GM23248 (cell line): ENCODE data around the gene POLR2I. TPM values are rescaled to one million over a fixed set of nuclear protein-coding genes. Genes with fewer than 3 reads are reported as not detected.

Source experiments
- DNase-seq: peaks from one replicate; pipeline ENCODE4 v3.0.0-alpha.2; 2015
- H2AFZ ChIP-seq: fragments of 200-600 bp; sonication (generic); 2 replicates; pipeline ENCODE4 v1.6.1; 2016; ENCODE audit warnings: antibody characterized with exemption
- H3F3A ChIP-seq: fragments of 200-600 bp; sonication (generic); 2 replicates; pipeline ENCODE4 v1.6.1; 2016; ENCODE audit warnings: mild to moderate bottlenecking, antibody characterized with exemption, mixed run types; ENCODE audit not compliant: insufficient read depth
- H3K27ac ChIP-seq: fragments of 200-600 bp; sonication (generic); 2 replicates; pipeline ENCODE4 v1.5.1; 2016; ENCODE audit warnings: mild to moderate bottlenecking
- H3K27me3 ChIP-seq: fragments of 200-600 bp; sonication (generic); replicated peaks from 2 replicates; pipeline ENCODE4 v1.6.1; 2016; ENCODE audit warnings: mild to moderate bottlenecking; ENCODE audit not compliant: insufficient read depth
- H3K36me3 ChIP-seq: fragments of 200-600 bp; sonication (generic); 2 replicates; pipeline ENCODE4 v1.6.1; 2016; ENCODE audit warnings: low read depth, mild to moderate bottlenecking
- H3K4me1 ChIP-seq: fragments of 200-600 bp; sonication (generic); 2 replicates; pipeline ENCODE4 v1.6.1; 2016; ENCODE audit warnings: mild to moderate bottlenecking; ENCODE audit not compliant: insufficient read depth
- H3K4me2 ChIP-seq: fragments of 200-600 bp; sonication (generic); one replicate; pipeline ENCODE4 v1.6.1; 2016; ENCODE audit warnings: mild to moderate bottlenecking; ENCODE audit not compliant: unreplicated experiment
- H3K4me3 ChIP-seq: fragments of 200-600 bp; sonication (generic); 2 replicates; pipeline ENCODE4 v1.5.1; 2016; ENCODE audit warnings: mild to moderate bottlenecking
- H3K79me2 ChIP-seq: fragments of 200-600 bp; sonication (generic); 2 replicates; pipeline ENCODE4 v1.6.1; 2016; ENCODE audit warnings: mild to moderate bottlenecking; ENCODE audit not compliant: insufficient read depth
- H3K9ac ChIP-seq: fragments of 200-600 bp; sonication (generic); 2 replicates; pipeline ENCODE4 v1.6.1; 2016; ENCODE audit warnings: mild to moderate bottlenecking
- H3K9me2 ChIP-seq: fragments of 200-600 bp; sonication (generic); 2 replicates; pipeline ENCODE4 v1.6.1; 2016; ENCODE audit warnings: mixed run types, mild to moderate bottlenecking, moderate library complexity; ENCODE audit not compliant: insufficient read depth
- H3K9me3 ChIP-seq: fragments of 200-600 bp; sonication (generic); one replicate; pipeline ENCODE4 v1.6.1; 2017; ENCODE audit warnings: low read depth
- H4K20me1 ChIP-seq: fragments of 200-600 bp; sonication (generic); 2 replicates; pipeline ENCODE4 v1.6.0; 2016; ENCODE audit not compliant: insufficient read depth
- EZH2 ChIP-seq: fragments of 200-600 bp; sonication (generic); IDR thresholded peaks from 2 replicates; pipeline ENCODE4 v1.6.1; 2018; ENCODE audit warnings: antibody characterized with exemption, mild to moderate bottlenecking; ENCODE audit not compliant: insufficient read depth, poor library complexity, severe bottlenecking
- EZH2phosphoT487 ChIP-seq: fragments of 200-600 bp; sonication (generic); IDR thresholded peaks from 2 replicates; pipeline ENCODE4 v1.6.1; 2018; ENCODE audit warnings: antibody characterized with exemption, moderate library complexity, mild to moderate bottlenecking, low read depth; ENCODE audit not compliant: insufficient read depth
- WGBS, 2 experiments: methylation state at CpG; one replicate each; pipeline ENCODE4 v1.1.6; 2015 to 2017; ENCODE audit warnings: low lambda C conversion rate in 2 of 2, low coverage in 1 of 2; ENCODE audit errors: missing lambda C conversion rate in 2 of 2; 5-methylcytosine and 5-hydroxymethylcytosine counted together
- in situ Hi-C: fragments of 300-500 bp; cut with MboI; formaldehyde crosslinking; loops from 2 replicates; pipeline ENCODE4 v1.15.0; 2020
- polyA plus RNA-seq: library from polyadenylated mRNA; unstranded; fragments of >200 nt; fragmentation: Nextera tagmentation; extraction: Ambion mirVana; gene quantifications from 2 replicates; pipeline ENCODE4 v1.2.1, GENCODE V29; 2016
- total RNA-seq: library from RNA; depleted of rRNA; stranded (reverse); fragments of >200 nt; shearing (Covaris generic); gene quantifications from 2 replicates; pipeline ENCODE4 v1.2.3, GENCODE V29; 2014; rRNA removed

Gene POLR2I
- 44.1 and 44.4 TPM in 2 replicates for total RNA-seq
- polyA plus RNA-seq: 130 and 143 TPM in 2 replicates

DNA sequence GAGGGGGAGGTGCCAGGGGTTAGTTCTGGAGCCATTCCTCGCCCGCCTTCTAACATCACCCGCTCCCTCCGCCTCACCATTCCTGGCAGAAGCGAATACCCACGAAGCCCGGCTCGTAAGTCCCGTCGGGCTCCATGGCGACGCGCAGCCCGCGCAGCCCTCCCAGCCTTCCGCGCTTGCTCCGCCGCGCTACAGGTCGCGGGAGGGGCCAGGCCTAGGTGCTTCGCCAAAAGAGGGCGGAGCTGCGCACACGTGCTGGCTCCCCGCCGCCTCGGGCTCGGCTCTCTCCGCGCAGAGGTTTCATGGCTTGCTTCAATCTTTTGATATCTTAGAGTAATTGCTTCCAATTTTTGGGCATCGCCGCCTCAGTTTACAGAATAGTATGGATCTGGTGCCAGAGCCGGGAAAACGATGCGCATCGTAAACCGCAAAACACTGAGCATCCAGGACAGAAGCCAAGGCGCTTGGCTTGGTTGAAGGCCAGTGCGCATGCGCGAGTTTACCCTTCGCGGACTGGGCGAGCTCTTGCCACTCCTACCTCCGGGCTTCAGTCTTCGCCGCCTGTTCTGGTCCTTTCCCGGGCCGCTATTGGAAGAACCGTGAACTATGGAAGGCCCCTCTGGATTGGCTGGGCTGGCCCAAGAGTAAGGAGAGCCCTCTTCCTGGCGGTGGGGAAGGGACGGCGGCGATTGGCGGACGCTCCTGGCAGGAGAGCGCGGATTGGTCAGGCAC is at the start of gene POLR2I:
TSS of gene POLR2I (minus strand) at position 155 of the 732 bp plus-strand sequence. CDS start at position 136, 19 bp downstream.
- Histone ChIP-seq H4K20me1 (no peaks in the 10 kb centered on the region), H3K27ac (peak within 1 kb of the TSS; percentile 66), H3K36me3 (peaks cover 8% of the 10 kb centered on the region; the same call in 1 of the 2 replicates), H3K9ac (peak within 1 kb of the TSS; percentile 85), H3K9me2 (no peaks in the 10 kb centered on the region), H3K79me2 (peaks cover 51% of the 10 kb centered on the region), H3K27me3 (no peaks in the 10 kb centered on the region), H3K4me1 (peaks cover 7% of the 10 kb centered on the region; the same call in 1 of the 2 replicates), H3K4me2 (peak within 1 kb of the TSS; percentile 95), H3F3A (no peaks in the 10 kb centered on the region), H2AFZ (peak within 1 kb of the TSS; percentile 90), H3K4me3 (peak within 1 kb of the TSS; percentile 84), H3K9me3 (no peaks in the 10 kb centered on the region)
- in situ Hi-C loops: no loop called here
- peak; percentile 100 for DNase-seq
- TF ChIP-seq EZH2 (no peak), EZH2phosphoT487 (no peak)
- 1 to 2% methylated on average over 56 of the region's 60 CpGs for WGBS, 2 experiments

DNA sequence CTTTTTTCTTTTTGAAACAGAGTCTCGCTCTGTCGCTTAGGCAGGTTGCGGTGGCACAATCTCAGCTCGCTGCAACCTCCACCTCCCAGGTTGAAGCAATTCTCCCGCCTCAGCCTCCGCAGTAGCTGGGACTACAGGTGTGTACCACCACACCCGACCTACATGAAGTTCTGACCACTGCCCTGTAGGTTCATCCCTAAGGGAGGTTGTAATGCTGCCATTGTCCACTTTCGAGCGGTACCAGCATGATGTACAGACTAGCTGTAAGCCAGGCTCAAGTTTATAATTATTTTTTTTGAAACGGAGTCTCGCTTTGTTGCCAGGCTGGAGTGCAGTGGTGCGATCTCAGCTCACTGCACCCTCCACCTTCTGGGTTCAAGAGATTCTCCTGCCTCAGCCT is 49.1 kb upstream of the POLR2I start:
- Histone ChIP-seq H3K9ac (no peak overlapping the region), H3K79me2 (no peaks in the 10 kb centered on the region), H3K4me2 (no peak overlapping the region), H3F3A (no peaks in the 10 kb centered on the region), H3K9me3 (no peaks in the 10 kb centered on the region), H3K27me3 (no peaks in the 10 kb centered on the region), H2AFZ (no peak overlapping the region), H3K4me1 (no peaks in the 10 kb centered on the region), H3K36me3 (no peaks in the 10 kb centered on the region), H4K20me1 (no peaks in the 10 kb centered on the region), H3K4me3 (no peak overlapping the region), H3K27ac (no peak overlapping the region), H3K9me2 (no peaks in the 10 kb centered on the region)
- 91 to 93% methylated on average over 12 of the region's 12 CpGs for WGBS, 2 experiments
- in situ Hi-C loops: no loop called here
- no peak for DNase-seq
- no peak for TF ChIP-seq EZH2
- TF ChIP-seq EZH2phosphoT487: no peak

DNA sequence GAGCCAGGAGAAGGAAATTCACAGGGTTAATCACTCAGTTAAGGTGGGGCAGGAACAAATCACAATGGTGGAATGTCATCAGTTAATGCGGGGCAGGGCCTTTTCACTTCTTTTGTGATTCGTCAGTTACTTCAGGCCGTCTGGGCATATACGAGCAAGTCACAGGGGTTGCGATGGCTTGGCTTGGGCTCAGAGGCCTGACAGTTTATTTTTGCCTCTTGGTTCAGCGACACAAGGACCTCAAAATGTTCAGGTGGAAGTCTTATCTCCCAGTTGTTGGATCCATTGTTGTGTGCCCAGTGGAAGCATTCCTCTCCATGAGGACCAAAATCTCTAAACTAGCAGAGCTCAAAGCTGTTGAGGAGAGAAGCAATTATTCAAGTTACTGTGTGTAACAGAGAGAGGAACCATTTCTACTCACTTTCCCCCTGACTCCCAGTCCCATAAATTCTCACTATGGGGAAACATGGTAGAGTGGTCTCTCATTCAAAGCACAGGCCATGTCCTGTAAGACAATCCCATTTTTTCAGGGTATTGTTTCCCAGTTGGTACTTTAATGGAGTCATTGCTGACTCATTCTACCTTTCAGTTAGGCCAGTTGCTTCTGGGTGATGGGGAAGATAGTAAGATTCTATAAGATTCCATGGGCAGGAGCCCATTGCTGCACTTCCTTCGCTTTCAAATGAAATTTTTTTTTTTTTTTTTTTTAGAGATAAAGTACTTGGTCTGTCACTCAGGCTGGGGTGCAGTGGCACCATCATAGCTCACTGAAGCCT is 46.3 kb upstream of the POLR2I start:
- Histone ChIP-seq H3K9me3 (no peaks in the 10 kb centered on the region), H3K36me3 (no peaks in the 10 kb centered on the region), H3K9ac (no peak overlapping the region), H3K4me3 (no peak overlapping the region), H2AFZ (no peak overlapping the region), H3K79me2 (no peaks in the 10 kb centered on the region), H3K27me3 (no peaks in the 10 kb centered on the region), H3F3A (no peaks in the 10 kb centered on the region), H3K4me1 (no peaks in the 10 kb centered on the region), H3K9me2 (no peaks in the 10 kb centered on the region), H3K4me2 (no peak overlapping the region), H3K27ac (no peak overlapping the region), H4K20me1 (no peaks in the 10 kb centered on the region)
- in situ Hi-C loops: no loop called here
- TF ChIP-seq EZH2phosphoT487 (no peak), EZH2 (no peak)
- WGBS, 2 experiments: 88% methylated on average over 7 of the region's 7 CpGs
- no peak for DNase-seq

DNA sequence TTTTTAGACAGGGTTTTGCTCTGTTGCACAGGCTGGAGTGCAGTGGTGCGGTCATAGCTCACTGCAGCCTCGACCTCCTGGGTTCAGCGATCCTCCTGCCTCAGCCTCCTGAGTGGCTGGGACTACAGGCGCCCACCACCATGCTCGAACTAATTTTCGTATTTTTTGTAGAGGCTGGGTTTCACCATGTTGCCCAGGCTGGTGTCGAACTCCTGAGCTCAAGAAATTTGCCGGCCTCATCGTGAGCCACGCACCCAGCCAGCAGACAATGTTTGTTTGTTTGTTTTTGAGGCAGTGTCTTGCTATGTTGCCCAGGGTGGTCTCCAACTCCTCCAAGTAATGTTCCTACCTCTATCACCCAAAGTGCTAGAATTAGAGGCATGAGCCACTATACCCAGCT is 38.5 kb upstream of the POLR2I start:
- H3K9me3 ChIP-seq: no peaks in the 10 kb centered on the region
- H3K4me2 ChIP-seq: peak overlapping the region; percentile 76
- no peaks in the 10 kb centered on the region for H3K9me2 ChIP-seq
- H3K79me2 ChIP-seq: no peaks in the 10 kb centered on the region
- H2AFZ ChIP-seq: no peak overlapping the region
- peak overlapping the region; percentile 71 for H3K4me3 ChIP-seq
- H3K27ac ChIP-seq: peak overlapping the region; percentile 53
- H3K4me1 ChIP-seq: no peaks in the 10 kb centered on the region
- TF ChIP-seq EZH2phosphoT487 (no peak), EZH2 (no peak)
- peak overlapping the region; percentile 76; the same call in 1 of the 2 replicates for H3K9ac ChIP-seq
- WGBS, 2 experiments: 97% methylated on average over 10 of the region's 10 CpGs
- no peaks in the 10 kb centered on the region for H4K20me1 ChIP-seq
- H3K36me3 ChIP-seq: no peaks in the 10 kb centered on the region
- DNase-seq: no peak
- in situ Hi-C loops: no loop called here
- peaks cover 6% of the 10 kb centered on the region; the same call in 1 of the 2 replicates for H3F3A ChIP-seq
- H3K27me3 ChIP-seq: no peaks in the 10 kb centered on the region
